ENCODE data around the gene CCDC197.

GRCh38 chr14:94051115-94051514 lies 54.0 kb downstream of the CCDC197 start:
- peak; percentile 42 for TF ChIP-seq CTCF (conservative IDR thresholded peaks at IDR 0.05; ENCODE audit: low read length)
- TF ChIP-seq EZH2phosphoT487 (IDR thresholded peaks at IDR 0.05; ENCODE audit: borderline replicate concordance): no peak

Data from Loucy (cell line).